NOMO-1 (cell line): ENCODE measurements around the gene CDK14.
"Not testable (repeated sequence)": the region's sequence is repeated elsewhere in the genome, so short reads cannot be mapped to it uniquely, and the experiment has no call there.

ENCODE experiments used
- DNase-seq, 2 experiments: peaks; one replicate each; lab custom pipeline; 2025; ENCODE audit not compliant: unreplicated experiment in 2 of 2; lab: John Stamatoyannopoulos, UW

The CDK14 gene

DNA sequence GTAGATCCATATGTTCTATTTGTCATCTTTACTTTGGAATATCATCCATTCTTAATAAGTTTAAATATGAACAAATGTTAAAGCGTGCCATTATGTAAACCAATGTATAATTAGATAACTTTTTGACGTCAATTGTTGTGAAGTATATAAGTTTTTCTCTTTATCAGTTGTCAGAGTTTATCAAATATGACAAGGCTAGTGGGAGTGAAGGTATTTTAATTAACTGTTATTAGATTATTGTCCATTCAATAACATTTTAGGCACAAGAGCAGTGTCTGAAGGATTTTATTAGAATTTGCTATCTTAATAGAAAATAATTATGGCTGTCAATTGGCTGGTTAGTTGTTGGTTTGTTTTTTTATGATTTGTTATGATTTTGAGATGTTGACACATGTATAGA is 280.6 kb downstream of the CDK14 start:
- no peak for DNase-seq

DNA sequence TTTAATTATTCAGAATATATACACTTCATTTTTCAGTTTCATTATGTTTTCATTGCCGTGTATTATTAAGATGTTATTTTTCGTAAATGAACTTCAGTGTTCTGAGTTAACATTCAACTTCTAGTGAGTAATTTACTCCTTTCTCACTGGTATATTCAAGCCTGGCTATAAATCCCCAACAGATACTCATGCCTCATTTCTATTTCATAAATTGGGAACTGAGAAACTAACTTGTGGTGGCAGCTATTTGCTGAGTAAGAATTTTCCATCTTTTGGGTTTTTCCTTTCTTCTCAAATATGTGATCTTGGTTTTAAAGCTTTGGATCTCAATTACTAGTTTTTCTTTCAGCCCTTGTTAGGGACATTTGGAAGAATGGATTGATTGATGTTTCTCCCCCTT is 281.1 kb downstream of the CDK14 start:
- DNase-seq: no peak

DNA sequence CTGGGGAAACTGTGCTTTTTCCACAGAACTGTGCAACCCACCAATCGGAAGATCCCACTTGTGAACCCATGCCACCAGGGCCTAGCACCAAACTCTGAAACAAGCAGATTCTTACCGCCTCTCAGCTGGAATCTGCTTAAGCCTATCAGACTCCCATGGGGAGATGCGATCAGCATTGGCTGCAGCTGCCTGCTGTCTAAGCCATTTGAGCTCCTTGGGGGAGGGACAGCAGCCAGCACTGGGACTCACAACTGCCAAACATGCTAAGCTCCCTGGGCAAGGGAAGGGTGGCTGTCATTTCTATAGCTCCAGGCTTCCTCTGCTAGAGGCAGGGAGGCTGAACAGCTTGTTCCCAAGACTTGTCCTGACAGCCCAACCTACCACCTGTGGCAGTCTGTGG is 283.8 kb downstream of the CDK14 start:
- no peak for DNase-seq

DNA sequence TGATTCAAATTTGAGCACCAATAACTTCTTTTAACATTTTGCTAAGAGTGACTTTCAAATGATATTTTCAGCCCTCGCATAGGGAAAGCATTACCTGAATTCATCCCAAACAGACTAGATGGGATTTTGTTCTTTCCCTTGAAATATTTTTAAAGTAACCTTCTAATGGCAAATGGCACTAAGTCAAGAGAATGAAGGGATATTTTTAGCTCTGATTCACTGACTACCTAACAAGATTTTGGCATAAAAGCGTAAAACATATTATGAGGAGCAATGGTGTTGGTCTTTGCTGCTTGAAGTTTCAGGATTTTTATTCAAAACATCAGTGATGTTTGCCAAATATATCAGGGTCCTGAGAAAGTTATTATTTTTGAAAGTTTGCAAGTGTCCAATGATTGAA is 290.3 kb downstream of the CDK14 start:
- no peak for DNase-seq

DNA sequence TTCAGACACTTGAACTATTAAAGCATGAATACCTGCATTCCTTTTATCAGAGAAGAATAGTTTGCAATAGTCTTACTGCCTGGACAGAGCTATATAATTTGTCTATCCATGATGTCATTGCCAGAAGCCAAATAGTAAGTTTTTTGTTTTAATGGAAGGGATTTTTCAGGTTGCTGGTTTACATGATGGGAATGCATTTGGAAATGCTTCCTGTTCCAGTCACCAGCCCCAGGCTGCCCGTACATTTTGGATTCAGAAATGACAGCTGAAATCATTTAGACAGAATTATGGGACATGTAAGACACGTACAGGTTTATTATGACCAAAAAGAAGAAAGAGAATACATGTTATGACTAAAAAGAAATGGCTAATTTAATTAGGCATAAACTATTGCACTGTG is 293.1 kb downstream of the CDK14 start:
- no peak for DNase-seq

DNA sequence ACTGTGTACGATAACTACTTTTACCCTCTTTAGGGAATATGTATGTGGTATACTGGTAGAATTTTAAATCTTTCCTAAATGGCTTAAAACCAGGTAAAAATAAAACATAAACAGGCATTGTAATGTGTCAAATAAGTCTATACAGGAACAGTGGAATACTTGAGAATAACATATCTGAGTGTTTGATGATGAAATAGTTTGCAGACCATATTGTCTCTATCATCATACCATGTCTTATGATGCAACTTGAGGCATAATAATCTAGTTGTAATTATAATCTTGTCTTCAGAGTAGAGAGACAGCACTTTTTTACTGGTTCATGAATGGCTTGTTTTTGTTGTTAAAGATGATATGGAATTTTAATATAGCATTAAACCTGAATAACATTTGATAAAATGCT is 293.5 kb downstream of the CDK14 start:
- no peak for DNase-seq

DNA sequence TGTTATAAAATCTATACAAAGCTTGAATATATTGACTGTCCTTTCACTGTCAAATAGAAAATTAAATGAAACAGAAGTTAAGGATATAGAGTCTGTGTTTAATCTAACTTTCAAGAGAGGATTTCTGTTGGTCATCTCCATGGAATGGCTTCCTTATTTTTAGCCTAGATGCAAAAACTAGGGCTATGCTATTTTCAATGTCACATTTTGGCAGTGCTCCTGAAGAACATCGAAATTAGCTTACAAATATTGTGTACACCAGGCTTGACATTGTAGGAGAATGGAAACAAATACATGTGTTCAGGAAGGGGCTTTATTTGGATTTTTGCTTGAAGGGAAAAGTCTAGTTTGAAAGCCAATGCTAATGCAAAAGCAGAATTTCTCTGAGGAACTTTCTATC is 295.4 kb downstream of the CDK14 start:
- DNase-seq: no peak

DNA sequence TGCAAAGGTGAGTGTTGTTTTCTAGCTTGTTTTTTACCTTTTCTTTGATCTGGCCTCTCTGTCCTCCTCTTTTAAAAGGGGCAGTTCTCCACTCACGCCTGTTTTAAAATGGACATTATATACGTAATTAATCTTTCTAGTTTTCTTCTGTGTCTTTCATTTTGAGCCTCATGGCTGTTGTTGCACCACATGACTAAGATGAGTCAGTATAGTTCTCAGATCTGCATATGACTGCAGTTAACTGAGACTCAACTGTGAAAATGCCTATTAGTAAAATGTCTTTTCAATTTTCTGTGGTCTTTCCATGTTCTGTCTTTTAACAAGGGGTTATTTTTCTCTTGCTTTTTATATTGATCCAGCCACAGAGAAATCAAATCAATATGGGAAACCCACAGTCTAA is 296.1 kb downstream of the CDK14 start:
- DNase-seq: no peak

DNA sequence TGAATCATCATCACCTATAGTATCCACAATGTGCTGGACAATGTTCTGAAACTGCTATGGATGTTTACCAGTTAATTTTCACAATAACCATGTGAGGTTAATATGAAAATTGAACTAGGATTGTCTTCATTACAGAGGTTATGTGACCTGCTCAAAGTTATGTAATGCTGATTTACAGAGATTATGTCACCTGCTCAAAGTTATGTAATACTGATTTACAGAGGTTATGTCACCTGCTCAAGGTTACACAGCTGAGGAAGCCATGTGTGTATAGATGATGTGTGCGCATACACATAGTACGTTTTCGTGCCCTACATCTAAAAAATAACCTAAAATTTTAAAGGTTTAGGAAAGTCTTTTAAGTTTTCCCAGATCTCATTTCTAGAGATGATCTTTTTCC is 298.0 kb downstream of the CDK14 start:
- DNase-seq: no peak

DNA sequence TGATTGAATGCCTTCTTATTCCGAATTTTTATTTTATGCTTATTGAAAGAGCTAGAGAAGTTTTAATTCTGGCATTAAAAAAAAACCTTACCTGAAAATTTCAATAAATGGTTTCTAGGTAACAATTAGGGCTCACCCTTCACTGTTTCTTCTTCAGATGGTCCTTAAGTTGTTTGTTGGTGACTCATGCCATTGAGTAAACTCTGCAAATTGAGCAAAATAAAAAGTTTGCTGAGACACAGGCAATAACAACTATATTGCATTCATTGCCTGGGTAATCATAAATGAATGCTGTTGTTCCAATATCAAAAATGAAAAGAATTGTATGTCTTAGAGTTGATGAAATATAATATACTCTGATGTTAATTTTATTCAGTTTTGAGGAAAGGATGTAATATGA is 300.3 kb downstream of the CDK14 start:
- no peak for DNase-seq

DNA sequence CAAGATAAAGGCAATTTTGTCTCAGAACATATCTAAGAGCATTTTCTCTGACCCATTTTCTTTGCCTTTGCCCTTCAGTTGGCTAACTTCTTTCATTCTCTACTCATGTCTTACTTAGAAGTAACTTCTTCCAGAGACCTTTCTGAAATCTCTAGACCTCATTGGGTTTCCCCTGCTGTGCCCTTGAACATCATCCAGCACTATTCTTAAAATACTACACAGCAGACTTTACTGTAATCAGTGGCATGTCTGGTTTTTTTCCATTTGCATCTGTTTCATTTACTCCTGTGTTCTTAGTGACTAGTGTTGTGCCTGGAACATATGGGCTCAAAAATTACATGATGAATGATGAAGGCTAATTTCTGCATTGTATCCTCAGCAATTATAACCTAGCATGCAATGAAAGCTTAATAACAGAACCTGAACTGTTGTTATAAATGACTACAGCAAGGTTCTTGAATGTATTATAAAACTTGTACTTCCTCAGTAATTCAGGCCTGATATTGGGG is 301.9 kb downstream of the CDK14 start:
- no peak for DNase-seq

DNA sequence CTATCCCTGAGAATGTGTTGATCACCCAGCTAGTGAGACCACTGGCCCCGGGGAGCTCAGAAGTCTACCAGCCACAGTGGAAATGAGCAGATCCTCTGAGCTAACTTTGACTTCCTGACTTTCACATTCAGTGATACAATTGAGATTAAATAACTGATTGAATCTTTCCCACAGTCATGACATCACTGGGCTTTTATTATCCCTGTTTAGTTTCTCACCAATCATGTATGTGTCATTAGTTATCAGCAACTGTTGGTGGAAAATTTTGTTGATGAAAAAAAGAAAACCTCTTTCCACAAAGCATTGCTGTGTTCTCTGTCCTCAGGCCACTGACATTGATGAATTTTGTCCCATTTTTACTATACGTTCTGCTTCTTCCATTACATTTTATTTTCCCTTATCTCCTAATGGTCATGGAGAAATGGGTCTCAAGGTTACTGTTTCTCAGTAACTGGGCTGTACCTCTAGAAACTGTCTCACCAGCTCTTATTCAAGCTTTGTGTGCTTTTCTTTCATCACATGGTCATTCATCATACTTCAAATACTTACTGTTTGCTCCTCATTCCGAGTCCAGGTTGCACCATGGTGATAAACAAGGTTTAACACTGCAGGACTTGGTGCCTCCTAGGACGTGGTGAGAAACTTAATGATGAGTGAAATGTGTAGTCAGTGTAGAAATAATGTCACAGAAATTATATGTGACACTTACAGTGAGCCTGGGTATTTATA is 304.7 kb downstream of the CDK14 start:
- no peak for DNase-seq

DNA sequence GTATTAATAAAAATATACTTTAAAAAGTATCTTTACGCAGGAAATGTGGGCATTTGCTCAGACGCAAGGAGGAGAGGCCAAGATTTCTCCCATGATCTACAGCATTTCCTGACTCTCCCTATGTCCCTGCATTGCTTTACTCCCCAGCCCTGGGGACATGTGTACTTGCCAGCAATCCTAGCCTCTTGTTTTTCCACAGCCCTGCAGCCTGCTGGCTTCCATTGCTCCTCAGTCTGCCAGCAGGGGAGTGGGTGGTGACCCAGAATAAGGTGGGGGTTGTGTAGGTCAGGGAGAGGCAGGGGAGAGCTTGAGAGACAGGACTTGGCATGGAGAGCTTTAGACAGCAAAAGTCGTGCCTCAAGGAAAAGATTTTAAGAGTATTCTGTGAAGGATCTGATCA is 307.7 kb downstream of the CDK14 start:
- DNase-seq: no peak

DNA sequence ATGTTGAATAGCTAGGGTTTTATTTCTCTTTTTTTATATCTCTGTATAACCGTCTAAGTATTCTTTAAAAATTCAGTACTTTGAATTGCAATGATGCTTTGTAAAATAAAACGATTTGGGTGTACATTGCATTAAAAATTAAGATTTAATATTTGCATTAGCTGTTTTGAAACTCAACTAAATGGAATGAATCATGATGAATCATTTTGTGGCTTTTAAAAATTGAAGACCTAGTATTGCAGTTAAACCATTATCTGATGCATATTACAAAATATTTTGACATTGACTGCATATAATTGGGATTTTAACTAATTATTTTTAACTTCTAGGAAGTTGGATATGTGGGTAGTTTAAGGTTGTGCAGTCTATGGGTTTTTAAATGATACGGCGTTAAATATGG is 314.0 kb downstream of the CDK14 start:
- DNase-seq: peak in 1 of 2 experiments; percentile 57

DNA sequence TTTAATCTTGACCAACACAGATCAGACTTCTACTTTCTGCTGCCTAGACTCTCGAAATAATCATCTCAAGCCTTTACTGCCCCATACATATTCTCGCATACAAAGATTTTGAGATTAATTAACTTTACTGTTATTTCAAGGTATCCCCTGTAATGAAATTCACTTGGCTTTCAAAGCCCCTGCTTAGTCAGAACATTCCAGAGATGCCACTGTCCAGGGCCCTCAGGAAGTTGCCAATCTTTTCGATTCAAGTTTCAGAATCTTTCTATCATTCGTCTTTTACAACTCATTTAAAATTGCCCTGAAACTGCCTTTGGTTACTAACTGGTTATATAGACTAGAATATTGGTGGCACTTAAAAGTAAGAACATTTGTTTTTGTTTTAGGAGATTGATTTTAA is 320.2 kb downstream of the CDK14 start:
- DNase-seq: no peak

DNA sequence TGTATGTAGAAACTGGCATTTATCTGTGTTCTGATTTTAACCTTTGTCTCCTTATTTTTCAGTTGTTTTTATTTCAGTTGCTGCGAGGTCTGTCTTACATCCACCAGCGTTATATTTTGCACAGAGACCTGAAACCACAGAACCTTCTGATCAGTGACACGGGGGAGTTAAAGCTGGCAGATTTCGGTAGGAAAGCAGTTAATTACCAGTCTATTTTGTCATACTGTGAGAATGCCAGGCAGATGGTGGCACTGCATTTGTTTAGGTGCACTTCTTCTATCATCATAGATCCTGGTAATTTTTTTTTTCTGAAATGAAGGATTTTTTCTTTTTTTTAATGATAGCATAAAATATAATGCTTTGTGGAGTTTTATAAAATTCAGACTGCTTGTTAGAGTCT is 321.4 kb downstream of the CDK14 start:
- DNase-seq: no peak

DNA sequence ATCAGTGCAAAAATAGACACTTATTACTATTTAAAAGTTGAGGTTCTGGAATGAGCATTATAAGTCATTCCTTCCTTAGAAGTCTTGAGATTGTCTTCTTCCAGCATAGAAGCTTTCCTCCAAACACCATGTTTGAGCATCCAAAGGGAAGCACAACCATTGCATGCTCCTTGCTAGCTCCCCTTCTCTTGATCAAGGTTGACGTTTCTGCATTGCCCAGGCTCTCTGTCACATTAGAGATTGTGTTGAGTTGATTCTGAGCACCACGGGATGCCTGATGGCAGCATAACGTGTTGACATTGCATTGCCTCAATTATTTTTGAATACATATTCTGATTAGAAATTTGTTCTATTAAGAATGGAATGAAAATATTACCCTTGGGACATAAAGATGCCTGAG is 322.2 kb downstream of the CDK14 start:
- DNase-seq: no peak

DNA sequence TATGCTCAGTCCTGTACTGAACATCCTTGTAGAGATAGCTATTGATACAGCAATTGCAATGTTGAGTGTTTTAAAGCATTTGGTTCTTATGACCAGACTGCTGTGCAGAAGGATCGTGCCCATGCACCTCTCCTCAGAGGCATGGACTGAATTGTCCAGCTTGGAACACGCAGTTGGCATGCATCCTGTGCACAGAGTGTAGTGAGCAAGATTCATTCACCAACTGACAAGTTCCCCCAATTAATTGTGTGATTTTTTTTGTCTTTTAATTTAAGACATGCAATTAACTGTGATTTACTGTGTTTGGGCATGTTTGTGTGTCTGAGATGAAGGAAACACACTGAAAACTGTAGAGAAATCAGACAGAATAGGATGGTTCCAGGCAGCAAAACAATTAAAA is 323.7 kb downstream of the CDK14 start:
- no peak for DNase-seq

DNA sequence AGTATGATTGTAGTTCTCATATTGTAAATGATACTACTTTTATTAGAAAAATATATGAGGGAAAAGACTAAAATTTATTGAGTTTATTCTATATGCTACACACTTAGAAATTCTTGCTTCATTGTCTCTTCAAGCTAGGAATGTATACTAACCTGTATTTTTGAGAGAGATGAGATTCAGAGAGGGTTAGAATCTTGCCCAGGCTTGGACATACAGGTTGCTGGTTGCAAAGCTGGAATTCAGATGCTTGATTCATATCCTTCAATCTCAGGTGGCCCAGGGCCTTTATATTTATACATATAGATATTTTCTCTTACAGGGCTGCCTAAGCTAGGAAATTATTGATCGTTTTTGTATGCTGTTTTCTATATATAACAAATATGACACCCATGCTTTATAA is 324.2 kb downstream of the CDK14 start:
- DNase-seq: no peak

DNA sequence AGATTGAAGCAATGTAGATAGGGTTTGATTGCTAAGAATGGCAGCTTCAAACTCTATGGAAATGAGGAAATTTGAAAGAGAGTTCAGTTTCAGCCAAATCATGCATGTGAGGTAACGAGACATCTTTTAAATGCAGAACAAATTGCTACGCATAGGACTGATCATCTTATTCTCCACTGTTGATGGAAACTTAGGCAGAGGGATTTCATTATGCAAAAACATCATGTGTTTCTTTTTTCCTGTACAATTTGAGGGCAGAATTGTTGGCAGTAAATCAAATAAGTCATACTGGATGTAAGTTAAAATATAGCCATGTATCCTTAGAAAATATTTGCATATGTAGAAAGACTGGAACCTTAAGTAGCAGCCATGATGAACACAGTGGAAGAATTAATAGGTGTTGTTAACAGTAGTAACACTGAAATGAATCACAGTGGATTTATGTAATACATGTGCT is 327.4 kb downstream of the CDK14 start:
- no peak for DNase-seq

DNA sequence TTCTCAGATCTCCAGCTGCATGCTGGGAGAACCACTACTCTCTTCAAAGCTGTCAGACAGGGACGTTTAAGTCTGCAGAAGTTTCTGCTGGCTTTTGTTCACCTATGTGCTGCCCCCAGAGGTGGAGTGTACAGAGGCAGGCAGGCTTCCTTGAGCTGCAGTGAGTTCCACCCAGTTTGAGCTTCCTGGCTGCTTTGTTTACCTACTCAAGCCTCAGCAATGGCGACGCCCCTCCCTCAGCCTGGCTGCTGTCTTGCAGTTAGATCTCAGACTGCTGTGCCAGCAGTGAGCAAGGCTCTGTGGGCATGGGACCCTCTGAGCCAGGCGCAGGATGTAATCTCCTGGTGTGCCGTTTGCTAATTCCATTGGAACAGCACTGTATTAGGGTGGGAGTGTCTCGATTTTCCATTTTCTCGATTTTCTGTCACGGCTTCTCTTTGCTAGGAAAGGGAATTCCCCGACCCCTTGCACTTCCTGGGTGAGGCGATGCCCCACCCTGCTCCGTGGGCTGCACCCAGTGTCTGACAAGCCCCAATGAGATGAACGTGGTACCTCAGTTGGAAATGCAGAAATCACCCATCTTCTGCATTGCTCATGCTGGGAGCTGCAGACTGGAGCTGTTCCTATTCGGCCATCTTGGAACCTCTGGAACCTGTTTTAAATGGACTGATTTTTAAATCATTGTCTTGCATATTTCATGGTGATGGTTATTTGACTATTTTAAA is 332.7 kb downstream of the CDK14 start:
- DNase-seq: not testable (repeated sequence)
